ENCODE data around the gene CACNA1F. TPM values are rescaled to one million over a fixed set of nuclear protein-coding genes. Genes with fewer than 3 reads are reported as not detected.

CACNA1F gene
- total RNA-seq, 1 donor from 2014 or later, result 0.07 TPM

DNA sequence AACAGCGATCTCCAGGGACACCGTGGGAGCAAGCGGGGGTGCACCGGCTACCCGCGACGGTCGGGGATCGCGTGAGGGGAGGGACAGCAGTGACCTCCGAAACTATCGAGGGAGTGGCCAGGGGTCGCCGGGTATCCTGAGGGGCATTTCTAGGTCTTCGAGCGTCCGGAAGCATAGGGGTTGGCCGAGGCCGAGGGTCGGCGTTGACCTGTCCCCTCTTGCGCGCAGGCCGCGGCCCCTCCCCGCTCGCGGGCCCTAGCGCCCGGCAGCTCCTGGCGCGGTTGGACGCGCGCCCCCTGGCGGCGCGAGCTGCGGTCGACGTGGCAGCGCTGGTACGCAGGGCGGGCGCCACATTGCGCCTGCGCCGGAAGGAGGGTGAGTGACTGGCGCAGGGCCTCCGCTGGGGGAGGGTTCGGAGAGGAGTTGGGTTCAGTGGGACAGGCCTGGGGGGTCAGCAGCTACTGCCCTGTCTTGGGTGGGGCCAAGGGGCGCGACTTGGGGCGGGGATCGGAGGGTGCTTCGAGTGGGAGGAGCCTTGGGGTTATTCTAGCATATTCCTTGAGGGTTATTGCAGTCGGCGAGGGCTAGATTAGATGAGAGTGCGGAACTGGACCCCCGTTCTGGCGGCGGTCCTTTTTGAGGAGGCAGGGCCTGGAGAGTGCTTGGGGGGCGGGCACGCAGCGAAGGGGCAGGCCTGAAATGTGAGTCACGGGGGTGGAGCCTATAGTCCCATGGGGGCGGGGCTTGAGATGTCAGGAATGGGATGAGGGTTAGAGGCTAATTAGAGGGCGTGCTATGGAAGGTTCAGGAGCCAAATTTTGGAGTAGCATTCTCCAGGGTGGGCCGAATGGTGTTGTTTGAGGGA is 69.4 kb downstream of the CACNA1F start:
- peak; percentile 95 for DNase-seq
- Mint-ChIP-seq H3K27ac (peak overlapping the region; percentile 94), H3K36me3 (ENCODE audit: low read depth) (no peaks in the 10 kb centered on the region), H3K9me3 (no peaks in the 10 kb centered on the region), H3K4me1 (peaks cover 26% of the 10 kb centered on the region), H3K4me3 (peak overlapping the region; percentile 87), H3K27me3 (peaks cover 2% of the 10 kb centered on the region)
- intact Hi-C loops (cut with micrococcal nuclease), result loop anchor here (1.0 to 10.0 kb wide), 3 partner anchors 7 to 359 kb away; partner anchors contain the start of gene HDAC6

DNA sequence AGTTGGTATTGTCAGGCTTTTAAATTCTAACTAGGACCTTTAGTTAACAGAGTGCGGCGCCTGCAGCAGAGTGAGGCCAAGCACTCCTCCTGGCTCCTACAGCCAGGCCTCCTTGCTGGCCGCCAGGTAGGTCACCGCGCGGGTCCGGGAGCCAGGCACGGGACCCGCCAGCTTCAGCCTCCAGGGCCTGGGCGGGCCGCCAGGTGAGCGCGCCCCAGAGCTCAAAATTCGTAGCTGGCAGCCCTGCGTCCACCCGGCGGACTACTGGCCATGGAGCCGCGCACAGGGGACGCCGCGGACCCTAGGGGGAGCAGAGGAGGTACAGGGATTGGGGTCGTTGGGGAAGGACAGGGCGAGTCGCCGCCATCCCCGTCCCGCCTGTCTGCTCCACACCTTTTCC is 70.5 kb downstream of the CACNA1F start, which contains the start of gene MAGIX:
MAGIX (plus strand) TSS at position 139 of the 400 bp plus-strand sequence; CDS start at position 271, 132 bp downstream.
- intact Hi-C loops (cut with micrococcal nuclease), result loop anchor here (10.0 kb wide), 2 partner anchors 58 to 358 kb away; partner anchors contain the start of gene HDAC6
- DNase-seq, result no peak
- Mint-ChIP-seq H3K27me3 (peaks cover 2% of the 10 kb centered on the region), H3K4me1 (peaks cover 23% of the 10 kb centered on the region), H3K4me3 (peak within 1 kb of the TSS; percentile 87), H3K36me3 (ENCODE audit: low read depth) (no peaks in the 10 kb centered on the region), H3K9me3 (no peaks in the 10 kb centered on the region), H3K27ac (peak within 1 kb of the TSS; percentile 48)

DNA sequence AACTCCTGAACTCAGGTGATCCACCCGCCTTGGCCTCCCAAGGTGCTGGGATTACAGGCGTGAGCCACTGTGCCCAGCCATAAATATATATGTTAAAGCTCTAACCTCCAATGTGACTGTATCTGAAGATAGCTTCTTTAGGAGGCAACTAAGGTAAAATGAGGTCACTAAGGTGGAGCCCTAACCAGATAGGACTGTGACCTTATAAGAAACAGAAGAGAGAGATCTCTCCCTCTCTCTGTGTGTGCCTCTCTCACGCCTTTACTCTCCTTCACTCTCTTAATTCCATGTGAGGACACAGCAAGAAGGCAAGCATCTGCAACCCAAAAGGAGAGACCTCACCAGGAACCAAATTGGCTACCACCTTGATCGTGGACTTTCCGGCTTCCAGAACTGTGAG is 71.5 kb downstream of the CACNA1F start:
- peaks cover 2% of the 10 kb centered on the region for H3K27me3 Mint-ChIP-seq
- H3K4me3 Mint-ChIP-seq, result no peak overlapping the region
- intact Hi-C loops (cut with micrococcal nuclease), result loop anchor here (10.0 kb wide), 2 partner anchors 57 to 357 kb away; partner anchors contain the start of gene HDAC6
- peaks cover 16% of the 10 kb centered on the region for H3K4me1 Mint-ChIP-seq
- H3K36me3 Mint-ChIP-seq (ENCODE audit: low read depth), result no peaks in the 10 kb centered on the region
- no peak for DNase-seq
- no peaks in the 10 kb centered on the region for H3K9me3 Mint-ChIP-seq
- no peak overlapping the region for H3K27ac Mint-ChIP-seq

DNA sequence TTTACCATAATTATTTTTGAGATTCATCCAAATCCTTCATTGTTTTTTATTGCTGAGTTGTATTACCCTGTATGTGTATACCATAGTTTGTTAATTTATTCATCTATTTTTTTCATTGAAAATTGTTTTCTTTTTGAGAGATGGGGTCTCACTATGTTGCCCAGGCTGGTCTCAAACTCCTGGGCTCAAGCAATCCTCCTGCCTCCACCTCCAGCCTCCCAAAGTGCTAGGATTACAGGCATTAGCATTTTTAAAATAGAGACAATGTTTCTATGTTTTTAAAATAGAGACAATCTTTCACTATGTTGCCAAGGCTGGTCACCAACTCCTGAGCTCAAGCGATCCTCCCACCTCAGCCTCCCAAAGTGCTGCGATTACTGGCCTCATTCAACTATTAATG is 72.2 kb downstream of the CACNA1F start:
- Mint-ChIP-seq H3K27me3 (peaks cover 2% of the 10 kb centered on the region), H3K27ac (no peak overlapping the region), H3K4me3 (no peak overlapping the region), H3K9me3 (no peaks in the 10 kb centered on the region), H3K4me1 (peaks cover 16% of the 10 kb centered on the region), H3K36me3 (ENCODE audit: low read depth) (no peaks in the 10 kb centered on the region)
- no peak for DNase-seq
- intact Hi-C loops (cut with micrococcal nuclease), result loop anchor here (10.0 kb wide), 2 partner anchors 56 to 356 kb away; partner anchors contain the start of gene HDAC6

DNA sequence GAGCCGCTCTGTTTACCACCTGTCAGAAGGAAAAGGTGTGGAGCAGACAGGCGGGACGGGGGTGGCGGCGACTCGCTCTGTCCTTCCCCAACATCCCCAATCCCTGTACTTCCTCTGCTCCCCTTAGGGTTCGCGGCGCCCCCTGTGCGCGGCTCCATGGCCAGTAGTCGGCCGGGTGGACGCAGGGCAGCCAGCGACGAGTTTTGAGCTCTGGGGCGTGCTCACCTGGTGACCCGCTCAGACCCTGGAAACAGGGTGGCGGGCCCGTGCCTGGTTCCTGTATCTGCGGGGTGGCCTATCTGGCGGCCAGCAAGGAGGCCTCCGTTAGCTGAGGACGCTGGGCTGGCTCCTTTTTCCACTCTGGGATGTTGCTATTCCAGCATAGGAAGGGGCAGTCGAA is 75.9 kb downstream of the CACNA1F start:
- intact Hi-C loops (cut with micrococcal nuclease), result no loop called here
- Mint-ChIP-seq H3K27ac (peak overlapping the region; percentile 25), H3K9me3 (no peaks in the 10 kb centered on the region), H3K36me3 (ENCODE audit: low read depth) (peaks cover 2% of the 10 kb centered on the region), H3K4me1 (peaks cover 15% of the 10 kb centered on the region), H3K27me3 (peaks cover 2% of the 10 kb centered on the region), H3K4me3 (no peak overlapping the region)
- no peak for DNase-seq

GRCh38 chrX:49155900-49156837 is 77.0 kb downstream of the CACNA1F start:
- intact Hi-C loops (cut with micrococcal nuclease), result loop anchor here (1.0 kb wide), 2 partner anchors 8 to 33 kb away; partner anchors contain the start of gene GPKOW
- Mint-ChIP-seq H3K4me1 (peaks cover 15% of the 10 kb centered on the region), H3K9me3 (no peaks in the 10 kb centered on the region), H3K27ac (peak overlapping the region; percentile 98), H3K36me3 (ENCODE audit: low read depth) (peaks cover 2% of the 10 kb centered on the region), H3K4me3 (peak overlapping the region; percentile 94), H3K27me3 (peaks cover 2% of the 10 kb centered on the region)
- peak; percentile 96 for DNase-seq

DNA sequence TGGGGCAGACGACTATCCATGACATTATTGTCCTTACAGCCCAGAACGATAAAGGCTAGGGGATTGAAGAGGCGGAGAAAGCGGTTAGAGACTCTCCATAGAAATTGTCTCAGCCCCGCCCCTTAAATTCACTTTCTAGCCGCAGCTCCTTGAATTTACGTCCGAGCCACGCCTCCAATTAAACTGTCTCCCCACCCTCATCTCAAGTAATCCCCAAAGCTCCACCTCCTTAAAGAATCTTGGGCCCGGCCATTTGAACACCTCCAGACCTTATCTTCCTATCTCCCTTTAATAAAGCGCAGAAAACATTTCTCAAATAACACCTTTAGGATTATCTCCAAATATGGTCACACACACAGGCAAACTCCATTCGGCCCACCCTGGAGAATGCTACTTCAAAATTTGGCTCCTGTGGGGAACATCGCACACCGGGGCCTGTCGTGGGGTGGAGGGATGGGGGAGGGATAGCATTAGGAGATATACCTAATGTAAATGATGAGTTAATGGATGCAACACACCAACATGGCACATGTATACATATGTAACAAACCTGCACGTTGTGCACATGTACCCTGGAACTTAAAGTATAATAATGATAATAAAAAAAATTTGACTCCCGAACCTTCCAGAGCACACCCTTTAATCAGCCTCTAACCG is 77.8 kb downstream of the CACNA1F start:
- peaks cover 2% of the 10 kb centered on the region for H3K36me3 Mint-ChIP-seq (ENCODE audit: low read depth)
- DNase-seq, result peak; percentile 80
- peaks cover 15% of the 10 kb centered on the region for H3K4me1 Mint-ChIP-seq
- intact Hi-C loops (cut with micrococcal nuclease), result no loop called here
- peak overlapping the region; percentile 98 for H3K27ac Mint-ChIP-seq
- no peaks in the 10 kb centered on the region for H3K9me3 Mint-ChIP-seq
- peaks cover 2% of the 10 kb centered on the region for H3K27me3 Mint-ChIP-seq
- peak overlapping the region; percentile 94 for H3K4me3 Mint-ChIP-seq

Other genes with a start within 250 kb of the CACNA1F start
- gene GRIPAP1, start 231.1 kb downstream of the CACNA1F start, total RNA-seq, result 85.7 and 87.3 TPM in 2 replicates
- 28.8 and 30.8 TPM in 2 replicates for gene TFE3, start 190.0 kb downstream of the CACNA1F start, total RNA-seq
- gene CCDC120, start 174.3 kb downstream of the CACNA1F start, total RNA-seq, result 4.4 and 4.5 TPM in 2 replicates
- 12.5 and 15.9 TPM in 2 replicates for gene PRAF2, start 159.3 kb downstream of the CACNA1F start, total RNA-seq
- 38.7 and 40.8 TPM in 2 replicates for gene WDR45, start 153.5 kb downstream of the CACNA1F start, total RNA-seq
- 24.7 TPM in 2 replicates for gene GPKOW, start 109.6 kb downstream of the CACNA1F start, total RNA-seq
- gene MAGIX, start 70.6 kb downstream of the CACNA1F start, total RNA-seq, result 0.96 and 1.1 TPM in 2 replicates
- 84.4 and 91.4 TPM in 2 replicates for gene PLP2, start 61.4 kb downstream of the CACNA1F start, total RNA-seq
- gene PRICKLE3, start 47.0 kb downstream of the CACNA1F start, total RNA-seq, result 21.9 and 22.7 TPM in 2 replicates
- gene SYP, start 33.1 kb downstream of the CACNA1F start, total RNA-seq, result 4.9 and 5.3 TPM in 2 replicates
- gene CCDC22, start 2.1 kb upstream of the CACNA1F start, total RNA-seq, result 25.6 and 25.8 TPM in 2 replicates
- 13.1 and 14.2 TPM in 2 replicates for gene FOXP3, start 31.4 kb upstream of the CACNA1F start, total RNA-seq
- gene PPP1R3F, start 36.5 kb upstream of the CACNA1F start, total RNA-seq, result 6.3 and 8.3 TPM in 2 replicates
- gene GAGE10, start 70.3 kb upstream of the CACNA1F start, total RNA-seq, result not detected in 2 replicates
- not detected in 2 replicates for gene GAGE12J, start 88.7 kb upstream of the CACNA1F start, total RNA-seq
- gene GAGE13, start 98.2 kb upstream of the CACNA1F start, total RNA-seq, result not detected in 2 replicates

Data from activated CD4-positive, alpha-beta T cell treated with anti-CD3 and anti-CD28 coated beads, Interleukin-2, amount 10 ng/mL, durations not matched to agents 24 days and 14 days (primary cell).